GM19397 (cell line): ENCODE data around the gene ZFPM1.

Experiments
- ATAC-seq: cut with Tn5 transposase; IDR thresholded peaks from one replicate; pipeline ENCODE4 v1.9.1; 2021; ENCODE audit warnings: mild to moderate bottlenecking, moderate library complexity; ENCODE audit not compliant: unreplicated experiment

The ZFPM1 gene

GRCh38 chr16:88495268-88495772 is 42.2 kb downstream of the ZFPM1 start:
- no peak for ATAC-seq

DNA sequence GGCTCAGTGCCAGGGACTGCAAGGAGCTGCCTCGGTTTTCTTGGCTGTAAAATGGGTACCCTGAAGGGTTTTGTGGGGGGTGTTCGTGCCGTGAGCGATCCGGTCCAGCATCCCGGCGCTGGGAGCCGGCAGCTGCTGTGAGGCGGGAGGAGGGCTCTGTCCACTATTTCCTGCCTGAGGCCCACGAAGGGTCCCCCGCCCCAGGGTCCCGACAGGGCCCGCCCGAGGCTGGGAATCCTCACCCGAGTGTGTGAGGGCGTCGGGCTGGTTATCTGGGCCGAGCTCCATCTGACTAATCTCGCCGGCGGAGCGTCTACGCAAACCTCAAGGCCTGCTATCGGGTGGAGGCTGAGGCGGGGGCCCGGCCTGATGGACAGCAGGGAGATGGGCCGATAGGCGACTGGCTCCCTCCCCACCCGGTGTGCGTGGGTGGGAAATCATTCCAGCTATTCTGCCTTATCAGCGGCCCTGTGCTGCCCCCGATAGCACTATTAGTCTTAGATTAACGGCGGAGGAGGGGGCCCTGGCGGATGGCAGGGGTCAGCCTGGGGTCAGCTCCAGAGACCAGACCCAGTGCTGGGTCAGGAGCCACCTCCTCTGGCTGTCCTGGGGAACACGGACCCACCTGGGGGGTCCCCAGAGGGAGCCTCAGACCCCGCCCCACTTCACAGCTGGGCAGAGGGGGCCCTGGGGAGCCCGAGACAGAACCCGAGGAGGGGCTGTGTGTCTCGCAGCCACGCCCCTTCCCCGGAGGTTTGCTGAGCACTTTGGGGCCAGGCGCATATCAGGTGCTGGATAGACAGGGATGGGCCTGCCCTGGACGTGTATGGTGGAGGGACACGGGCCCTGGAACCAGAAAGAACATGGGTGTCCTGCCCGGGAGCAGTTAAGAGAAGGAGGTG is 44.7 kb downstream of the ZFPM1 start:
- no peak for ATAC-seq

- no peak for ATAC-seq
Measured at GRCh38 chr16:88498576-88499208, 45.6 kb downstream of the ZFPM1 start.

GRCh38 chr16:88499292-88499691 is 46.2 kb downstream of the ZFPM1 start:
- no peak for ATAC-seq

GRCh38 chr16:88499836-88500251 is 46.8 kb downstream of the ZFPM1 start:
- no peak for ATAC-seq

DNA sequence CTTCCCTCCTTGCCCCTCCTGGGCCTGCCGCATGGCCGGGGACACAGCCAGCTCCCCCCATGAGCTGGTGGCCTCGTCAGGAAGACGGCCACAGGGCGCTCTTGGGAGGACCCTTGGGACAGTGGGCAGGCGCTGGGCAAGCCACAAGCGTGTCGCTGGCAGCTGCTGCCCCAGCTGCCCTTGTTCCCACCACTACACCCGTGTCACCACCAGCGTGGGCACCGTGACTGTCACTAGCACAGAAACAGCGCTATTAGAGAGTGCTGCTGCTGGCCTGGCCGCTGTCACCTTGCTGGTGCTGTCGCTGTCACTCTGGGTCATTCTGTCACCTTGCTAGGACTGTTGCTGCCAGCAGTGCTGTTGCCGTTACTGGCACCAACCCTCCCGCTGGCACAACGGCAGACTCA is 47.2 kb downstream of the ZFPM1 start:
- no peak for ATAC-seq

GRCh38 chr16:88502371-88502770 is 49.3 kb downstream of the ZFPM1 start:
- ATAC-seq = no peak

- no peak for ATAC-seq
Measured at GRCh38 chr16:88502776-88503280, 49.7 kb downstream of the ZFPM1 start.

- ATAC-seq = no peak
Measured at GRCh38 chr16:88503374-88503770, 50.3 kb downstream of the ZFPM1 start.

GRCh38 chr16:88503771-88504488 is 50.9 kb downstream of the ZFPM1 start:
- no peak for ATAC-seq

DNA sequence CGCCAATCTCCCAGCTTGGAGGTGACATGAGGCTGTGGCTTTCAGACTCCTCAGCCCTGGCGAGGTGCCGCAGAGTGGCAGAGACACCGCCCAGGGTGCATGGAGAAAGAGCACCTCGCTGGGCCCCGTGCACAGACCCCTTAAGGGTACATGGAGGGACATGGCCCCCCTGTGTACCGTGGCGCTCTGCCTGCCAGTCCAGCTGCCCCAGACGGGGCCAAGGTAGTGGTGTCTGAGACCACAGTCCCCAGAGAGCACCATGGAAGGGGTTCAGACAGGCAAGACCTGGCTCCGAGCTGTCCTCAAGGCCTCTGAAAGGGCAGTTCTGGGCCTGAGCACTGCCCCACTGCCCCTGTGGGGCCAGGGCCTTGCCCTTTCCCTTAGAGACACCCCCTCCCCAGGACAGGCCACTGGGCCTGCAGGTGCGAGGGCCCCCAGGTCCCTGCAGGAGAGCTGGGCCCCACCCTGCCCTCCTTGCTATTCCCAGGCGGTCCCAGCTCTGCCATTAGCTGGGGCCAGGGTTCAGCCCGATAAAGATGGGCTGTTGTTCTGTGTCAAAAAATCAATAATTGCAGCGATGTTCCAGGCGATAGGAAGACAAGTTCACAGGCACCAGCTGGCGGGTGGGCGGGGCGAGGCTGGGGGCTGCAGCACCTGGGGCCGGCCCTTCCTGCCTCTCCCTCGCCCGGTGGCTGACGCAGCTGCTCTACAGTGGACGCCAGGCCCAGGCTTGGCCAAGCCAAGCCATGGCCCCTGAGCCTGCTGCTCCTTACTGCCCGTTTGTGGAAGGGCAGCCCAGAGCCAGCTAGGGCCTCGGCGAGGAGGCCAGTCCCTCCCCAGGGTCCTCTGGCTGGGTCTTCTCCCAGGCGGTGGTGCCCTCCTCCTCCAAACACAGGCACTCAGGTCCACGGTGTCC is 51.7 kb downstream of the ZFPM1 start:
- ATAC-seq = no peak

- ATAC-seq = no peak
Measured at GRCh38 chr16:88505405-88506082, 52.5 kb downstream of the ZFPM1 start.

DNA sequence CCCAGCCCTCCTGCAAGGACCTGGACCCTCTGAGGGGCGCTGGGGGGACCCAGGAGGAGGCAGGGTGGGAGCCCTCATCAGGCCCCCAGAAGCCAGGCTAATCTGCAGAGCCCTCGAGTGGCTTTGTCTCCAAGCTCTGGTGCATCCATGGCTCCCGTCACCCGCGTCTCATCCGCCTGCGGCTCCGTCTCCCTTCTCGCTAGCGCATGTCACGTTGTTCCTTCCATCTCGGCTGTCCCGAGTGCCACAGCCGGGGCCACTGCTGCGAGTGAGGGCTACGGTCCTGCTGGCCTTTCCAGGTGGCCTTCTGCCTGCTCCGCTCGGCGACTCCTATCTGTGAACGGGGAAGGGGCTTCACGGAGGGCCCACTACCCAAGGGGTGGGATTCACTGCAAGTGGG is 53.6 kb downstream of the ZFPM1 start:
- ATAC-seq = no peak

DNA sequence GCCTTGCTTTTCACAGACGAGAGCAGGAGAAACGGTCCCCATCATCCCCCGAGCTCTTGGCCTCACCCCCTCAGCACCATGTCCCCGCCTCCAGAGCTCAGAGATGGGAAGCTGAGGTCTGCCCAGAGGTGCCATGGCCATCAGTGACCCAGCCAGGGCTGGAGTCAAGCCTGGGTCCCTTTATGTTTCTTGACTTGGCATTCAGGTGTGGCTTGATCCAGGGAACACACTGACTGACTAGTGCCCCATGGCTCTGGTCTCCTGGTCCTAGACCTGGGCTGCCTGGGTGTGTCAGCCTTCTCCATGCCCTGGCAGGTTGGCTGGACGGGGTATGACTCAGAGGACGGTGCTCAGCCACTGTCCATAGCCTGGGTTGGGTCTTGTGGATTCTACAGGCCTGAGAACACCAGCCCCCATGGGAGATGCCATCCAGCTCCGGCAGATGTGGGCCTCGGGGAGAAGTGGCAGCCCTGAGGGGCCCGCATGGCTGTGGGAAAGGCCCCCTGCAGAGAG is 54.2 kb downstream of the ZFPM1 start:
- ATAC-seq = no peak

DNA sequence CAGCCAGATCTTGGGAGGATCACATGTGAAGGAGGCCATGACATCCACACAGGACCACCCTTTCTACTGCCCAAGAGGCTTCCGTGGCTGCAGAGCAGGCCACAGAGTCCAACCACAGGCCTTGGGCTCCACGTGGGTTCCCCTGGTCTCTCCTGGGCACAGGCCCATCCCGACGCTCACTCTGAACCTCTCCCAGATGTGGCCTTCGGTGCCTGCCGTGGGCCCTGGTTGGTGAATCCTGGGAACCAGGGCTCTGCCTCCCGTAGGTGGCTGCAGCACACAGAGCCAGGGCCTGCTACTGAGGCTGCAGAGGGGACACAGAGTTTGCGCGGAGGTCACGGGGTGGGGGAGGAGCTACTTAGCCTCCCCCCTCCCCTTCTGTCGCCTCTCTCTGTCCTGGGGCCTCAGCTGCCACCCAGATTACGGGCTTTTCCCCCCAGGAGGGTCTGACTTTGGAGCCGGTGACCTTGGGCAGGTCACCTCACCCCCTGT is 55.3 kb downstream of the ZFPM1 start:
- ATAC-seq = no peak

DNA sequence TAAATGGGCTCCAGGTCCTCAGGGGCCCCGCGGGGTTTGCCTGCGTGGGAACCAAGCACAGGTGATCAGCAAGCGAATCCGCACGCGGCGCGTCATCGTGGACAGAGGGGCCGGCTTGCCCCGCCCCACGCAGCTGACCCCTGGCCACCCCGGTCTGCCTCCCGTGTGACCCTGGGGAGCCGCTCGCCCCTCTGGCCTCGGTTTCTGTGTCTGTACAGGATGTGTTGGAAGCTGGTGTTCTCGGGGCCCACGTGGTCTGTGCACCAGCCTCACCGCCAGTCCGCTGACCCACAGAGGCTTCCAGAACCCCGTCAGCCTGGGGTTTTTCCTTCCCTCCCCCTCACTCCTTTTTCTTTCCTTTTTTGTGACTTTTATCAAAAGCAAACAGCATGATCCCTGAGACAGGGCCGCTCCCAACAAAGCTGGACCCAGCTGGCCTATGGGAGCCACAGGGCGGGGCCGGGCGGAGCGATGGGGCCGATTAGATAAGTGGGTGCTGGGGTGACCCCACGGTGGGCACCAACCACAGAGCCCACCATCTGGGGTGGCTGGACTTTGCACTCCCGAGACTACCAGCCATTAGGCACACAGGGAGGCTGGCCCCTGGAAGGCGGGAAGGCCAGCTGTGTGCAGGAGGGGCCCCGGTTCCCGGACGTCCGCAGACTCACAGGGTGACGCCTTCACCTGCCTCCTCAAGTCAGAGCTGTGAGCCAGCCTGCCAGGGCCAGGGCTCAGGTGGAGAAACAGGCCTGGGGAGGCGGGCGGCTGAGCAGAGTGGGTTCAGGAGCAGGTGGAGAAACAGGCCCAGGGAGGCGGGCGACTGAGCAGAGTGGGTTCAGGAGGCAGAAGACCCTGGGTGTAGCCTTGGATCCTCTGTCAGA is 56.0 kb downstream of the ZFPM1 start:
- ATAC-seq = no peak

- no peak for ATAC-seq
Measured at GRCh38 chr16:88509749-88510069, 56.6 kb downstream of the ZFPM1 start.
